GM12878 (cell line): Measurements from ENCODE around the gene RENBP. TPM values are rescaled to one million over a fixed set of nuclear protein-coding genes. Genes with fewer than 3 reads are reported as not detected.

Experiments used
- ATAC-seq: fragments of 200-7000 bp; cut with Tn5 transposase; 3 replicates; pipeline ENCODE4 v1.9.1; 2020; ENCODE audit warnings: mild to moderate bottlenecking, moderate library complexity
- BruUV-seq: library from RNA; stranded (reverse); fragments of 400-500 nt; replicated peaks from 2 replicates; lab custom pipeline; 2021; lab: Mats Ljungman, UMichigan
- CTCF ChIA-PET: fragments of 300-600 bp; sonication (Branson Sonifier 250); formaldehyde crosslinking; extraction: SDS; loops from one replicate; lab custom pipeline; 2021; ENCODE audit warnings: inconsistent platforms; lab: Yijun Ruan, JAX
- POLR2A ChIA-PET: fragments of 350-600 bp; formaldehyde crosslinking; extraction: SDS; loops from one replicate; lab custom pipeline; 2021; ENCODE audit warnings: inconsistent platforms; lab: Charles Lee
- RAD21 ChIA-PET: fragments of 300-600 bp; sonication (Branson Sonifier 250); formaldehyde crosslinking; loops from one replicate; lab custom pipeline; 2023; ENCODE audit warnings: antibody characterized with exemption; ENCODE audit not compliant: unreplicated experiment; lab: Charles Lee
- SMC1A ChIA-PET: fragments of 300-600 bp; sonication (Branson Sonifier 250); formaldehyde crosslinking; loops from one replicate; lab custom pipeline; 2023; ENCODE audit not compliant: unreplicated experiment, uncharacterized antibody; lab: Charles Lee
- DNase-seq: peaks from one replicate; pipeline ENCODE4 v3.0.0-alpha.2; 2011; ENCODE audit warnings: low read depth, low spot score
- FAIRE-seq: peaks from 3 replicates; lab custom pipeline; 2011; peaks lifted over from hg19 to GRCh38; lab: Jason Lieb, UNC
- H2AFZ ChIP-seq: 2 replicates; pipeline ENCODE4 v1.6.0; 2011; ENCODE audit warnings: low read depth, low read length, control low read depth; ENCODE audit not compliant: control insufficient read depth
- H3K27ac ChIP-seq: 2 replicates; pipeline ENCODE4 v1.5.1; 2011; ENCODE audit warnings: control low read depth; ENCODE audit not compliant: control insufficient read depth, insufficient read depth
- H3K27me3 ChIP-seq, 2 experiments: replicated peaks in 1 of 2; 2 replicates each; pipeline versions ENCODE4 v1.6.0 to v1.6.1; 2011; ENCODE audit warnings: low read length in 1 of 2; ENCODE audit not compliant: control insufficient read depth in 2 of 2, insufficient read depth in 2 of 2
- H3K36me3 ChIP-seq, 2 experiments: 2 replicates each; pipeline ENCODE4 v1.5.1; 2011; ENCODE audit warnings: low read length in 1 of 2; ENCODE audit not compliant: control insufficient read depth in 2 of 2, insufficient read depth in 2 of 2
- H3K4me1 ChIP-seq: 2 replicates; pipeline ENCODE4 v1.6.1; 2011; ENCODE audit warnings: mild to moderate bottlenecking, low read length, moderate library complexity, mixed read lengths; ENCODE audit not compliant: control insufficient read depth, insufficient read depth
- H3K4me2 ChIP-seq: 2 replicates; pipeline ENCODE4 v1.6.0; 2011; ENCODE audit warnings: control low read depth; ENCODE audit not compliant: control insufficient read depth, insufficient read depth
- H3K4me3 ChIP-seq: fragments of 200-600 bp; sonication (generic); 2 replicates; pipeline ENCODE4 v1.5.1; 2016
- H3K79me2 ChIP-seq: 2 replicates; pipeline ENCODE4 v1.6.0; 2011; ENCODE audit warnings: low read length; ENCODE audit not compliant: control insufficient read depth, insufficient read depth
- H3K9ac ChIP-seq: 2 replicates; pipeline ENCODE4 v1.8.0; 2011; ENCODE audit warnings: low read length, control low read depth, mixed read lengths; ENCODE audit not compliant: control insufficient read depth, insufficient read depth
- H3K9me3 ChIP-seq: replicated peaks from 3 replicates; pipeline ENCODE4 v1.5.1; 2011; ENCODE audit warnings: mild to moderate bottlenecking, low read length; ENCODE audit not compliant: control insufficient read depth, insufficient read depth
- H4K20me1 ChIP-seq: 2 replicates; pipeline ENCODE4 v1.6.0; 2011; ENCODE audit not compliant: control insufficient read depth, insufficient read depth
- ASH2L ChIP-seq: fragments of 300-600, 200-600 bp; sonication (generic); IDR thresholded peaks from 2 replicates; pipeline ENCODE4 v1.6.1; 2017; ENCODE audit warnings: low read depth, mild to moderate bottlenecking, borderline replicate concordance
- CHD4 ChIP-seq: fragments of 200-600 bp; sonication (generic); IDR thresholded peaks from 2 replicates; pipeline ENCODE4 v1.6.1; 2016; ENCODE audit warnings: mild to moderate bottlenecking
- MLLT1 ChIP-seq: fragments of 450-650 bp; IDR thresholded peaks from 2 replicates; pipeline ENCODE4 v1.6.1; 2016; ENCODE audit warnings: mild to moderate bottlenecking
- MXI1 ChIP-seq: fragments of 150-350 bp; IDR thresholded peaks from 2 replicates; pipeline ENCODE4 v1.6.1; 2011; ENCODE audit warnings: low read depth, mild to moderate bottlenecking, inconsistent platforms, low read length, improper control_type of control experiment
- NRF1 ChIP-seq: conservative IDR thresholded peaks from 2 replicates; pipeline ENCODE4 v1.6.1; 2011; ENCODE audit warnings: mild to moderate bottlenecking, low read depth, low read length, improper control_type of control experiment
- RUNX3 ChIP-seq: IDR thresholded peaks from 2 replicates; pipeline ENCODE4 v1.6.1; 2012; ENCODE audit warnings: low read length, inconsistent platforms
- SIX5 ChIP-seq: IDR thresholded peaks from 2 replicates; pipeline ENCODE4 v1.6.1; 2011; ENCODE audit warnings: mild to moderate bottlenecking, low read depth, low read length, moderate library complexity; ENCODE audit not compliant: severe bottlenecking
- USF1 ChIP-seq: IDR thresholded peaks from 2 replicates; pipeline ENCODE4 v1.6.1; 2011; ENCODE audit warnings: borderline replicate concordance, low read depth, mild to moderate bottlenecking, moderate library complexity, mixed read lengths, low read length; ENCODE audit not compliant: insufficient read depth; ENCODE audit errors: extremely low read length
- ZNF217 ChIP-seq: fragments of 450-650 bp; IDR thresholded peaks from 2 replicates; pipeline ENCODE4 v1.6.1; 2017; ENCODE audit warnings: antibody characterized with exemption, mild to moderate bottlenecking
- ZNF687 ChIP-seq: fragments of 450-650 bp; IDR thresholded peaks from 2 replicates; pipeline ENCODE4 v1.6.1; 2017; ENCODE audit warnings: mild to moderate bottlenecking, moderate library complexity
- WGBS: methylation state at CpG from one replicate; pipeline ENCODE4 v1.1.6; 2016; ENCODE audit warnings: low lambda C conversion rate; ENCODE audit not compliant: insufficient replicate concordance, insufficient coverage; ENCODE audit errors: missing lambda C conversion rate; 5-methylcytosine and 5-hydroxymethylcytosine counted together
- in situ Hi-C: fragments of 300-500 bp; cut with MboI; formaldehyde crosslinking; loops from 9 replicates; pipeline ENCODE4 v1.14.3; 2018; ENCODE audit warnings: mixed read lengths
- intact Hi-C: fragments of 100-400 bp; cut with micrococcal nuclease; formaldehyde crosslinking; loops from one replicate; pipeline ENCODE4 v1.14.2; 2022; ENCODE audit not compliant: unreplicated experiment
- polyA plus RNA-seq, 11 experiments: library from polyadenylated mRNA; depleted of rRNA in 4 of 11; unstranded in 6 of 11; stranded (reverse) in 5 of 11; fragments of >200 nt; fragmentation: Nextera tagmentation in 4 of 11; fragmentation: Illumina TruSeq in 1 of 11; extraction: Ambion mirVana in 4 of 11; extraction: Trizol in 1 of 11; gene quantifications; 1 replicate in 1 of 11; 2 replicates in 10 of 11; pipeline versions ENCODE4 v1.2.1 to v1.2.3, GENCODE V29; 2011 to 2016; ENCODE audit warnings: inconsistent platforms in 2 of 11, missing spikeins in 2 of 11, low read depth in 1 of 11
- total RNA-seq, 4 experiments: library from RNA; depleted of rRNA in 3 of 4; stranded (reverse); fragments of >200 nt in 3 of 4; fragmentation: Illumina TruSeq in 1 of 4; extraction: Trizol in 1 of 4; gene quantifications; 2 replicates each; pipeline versions ENCODE4 v1.2.1 to v1.2.3, GENCODE V29; 2013 to 2021
- TF ChIP-seq, protein P1 (sequence below): IDR thresholded peaks from 2 replicates; pipeline ENCODE4 v1.6.1; 2012; ENCODE audit warnings: low read depth, low read length, improper control_type of control experiment
- TF ChIP-seq, protein P2 (sequence below): IDR thresholded peaks from 2 replicates; pipeline ENCODE4 v1.6.1; 2012; ENCODE audit warnings: low read depth, low read length, improper control_type of control experiment

Gene RENBP
- total and polyA plus RNA-seq, 10 of the 15 experiments (the other 5 are each of a cell fraction or from before 2014, with no cell fraction given), result 0.36 to 4.9 (median 1.8) TPM; not detected in 3

DNA sequence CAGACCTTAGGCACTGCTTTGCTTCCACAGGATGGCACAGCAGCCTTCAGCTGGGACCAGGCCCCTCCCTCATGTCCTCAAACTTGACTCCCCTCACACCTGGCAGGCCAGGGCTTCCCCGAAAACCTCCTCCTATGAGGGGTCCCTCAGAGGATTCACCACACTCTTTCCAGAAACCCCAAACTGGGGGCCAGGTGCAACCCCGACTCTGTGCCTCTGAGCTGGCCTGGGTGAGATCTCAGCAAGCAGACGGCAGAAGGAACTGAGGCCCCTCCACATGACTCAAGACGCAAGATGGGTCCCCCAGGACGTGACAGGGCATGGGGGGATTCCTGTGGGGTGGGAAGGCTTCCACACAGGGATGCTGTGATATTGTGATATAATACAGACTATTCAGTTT, 21.0 kb upstream of the RENBP start (continued):
- no peak for TF ChIP-seq CHD4
- TF ChIP-seq, protein P1, sequence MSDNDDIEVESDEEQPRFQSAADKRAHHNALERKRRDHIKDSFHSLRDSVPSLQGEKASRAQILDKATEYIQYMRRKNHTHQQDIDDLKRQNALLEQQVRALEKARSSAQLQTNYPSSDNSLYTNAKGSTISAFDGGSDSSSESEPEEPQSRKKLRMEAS, result no peak
- TF ChIP-seq SIX5, result no peak
- no peak for TF ChIP-seq ZNF217
- TF ChIP-seq RUNX3, result no peak
- no peak for TF ChIP-seq ASH2L
- TF ChIP-seq NRF1, result no peak
- no peak for TF ChIP-seq MLLT1

DNA sequence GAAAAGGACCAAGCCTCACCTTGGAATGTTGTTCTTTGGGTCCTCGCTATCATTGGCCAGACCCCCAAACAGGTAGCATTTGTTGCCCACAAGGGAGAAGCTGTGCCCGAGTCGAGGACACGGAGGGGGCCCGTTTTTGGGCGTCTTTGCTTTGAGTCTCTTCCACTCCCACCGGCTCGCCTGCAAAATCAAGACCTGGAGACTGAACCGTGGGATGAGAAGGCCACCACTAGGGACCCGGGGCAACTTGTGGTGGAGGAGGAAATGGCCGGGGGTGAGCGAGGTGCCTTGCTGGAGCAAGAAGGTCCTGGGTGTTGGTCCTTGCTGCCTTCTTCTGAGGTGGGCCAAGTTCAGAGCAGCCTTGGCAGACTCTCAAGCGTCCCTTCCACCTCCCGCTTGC, 19.7 kb upstream of the RENBP start:
- FAIRE-seq (no peak), ATAC-seq (no peak), DNase-seq (no peak)
- Histone ChIP-seq H4K20me1 (no peaks in the 10 kb centered on the region; the same call in 1 of the 2 replicates), H3K4me1 (peaks cover 9% of the 10 kb centered on the region), H3K36me3 (peaks cover 12 to 40% of the 10 kb centered on the region in 2 experiments), H3K79me2 (peaks cover 48% of the 10 kb centered on the region), H3K27me3 (no peaks in the 10 kb centered on the region), H3K4me2 (no peak overlapping the region), H2AFZ (no peak overlapping the region), H3K27ac (no peak overlapping the region), H3K9me3 (no peaks in the 10 kb centered on the region), H3K4me3 (no peak overlapping the region), H3K9ac (no peak overlapping the region)
- ChIA-PET SMC1A (no interaction called here), CTCF (interaction anchor here (5.4 kb wide), 1 partner anchor 17 kb away, joined by 40 read pairs; no protein-coding TSS in a partner anchor), RAD21 (no interaction called here), POLR2A (interaction anchor here (0.6 kb wide), 1 partner anchor 44 kb away, joined by 4 read pairs; no protein-coding TSS in a partner anchor)
- 93% methylated on average over 12 of the region's 14 CpGs for WGBS
- BruUV-seq, result no TSS peak
- TF ChIP-seq, protein P2, sequence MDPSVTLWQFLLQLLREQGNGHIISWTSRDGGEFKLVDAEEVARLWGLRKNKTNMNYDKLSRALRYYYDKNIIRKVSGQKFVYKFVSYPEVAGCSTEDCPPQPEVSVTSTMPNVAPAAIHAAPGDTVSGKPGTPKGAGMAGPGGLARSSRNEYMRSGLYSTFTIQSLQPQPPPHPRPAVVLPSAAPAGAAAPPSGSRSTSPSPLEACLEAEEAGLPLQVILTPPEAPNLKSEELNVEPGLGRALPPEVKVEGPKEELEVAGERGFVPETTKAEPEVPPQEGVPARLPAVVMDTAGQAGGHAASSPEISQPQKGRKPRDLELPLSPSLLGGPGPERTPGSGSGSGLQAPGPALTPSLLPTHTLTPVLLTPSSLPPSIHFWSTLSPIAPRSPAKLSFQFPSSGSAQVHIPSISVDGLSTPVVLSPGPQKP, result no peak
- no peak for TF ChIP-seq MXI1
- no peak for TF ChIP-seq USF1
- TF ChIP-seq CHD4, result no peak
- TF ChIP-seq ZNF687, result no peak
- in situ Hi-C loops, result loop anchor here (5.0 to 10.0 kb wide), 2 partner anchors 202 to 1009 kb away; partner anchors contain the start of gene PLXNB3
- intact Hi-C loops, result no loop called here
